GM12801 (cell line): ENCODE results near the gene UBN1.

ENCODE experiments used
- TF ChIP-seq, protein P1 (sequence below): IDR thresholded peaks from one replicate; pipeline ENCODE4 v1.5.1; 2011; ENCODE audit warnings: control low read depth; ENCODE audit not compliant: insufficient read length; ENCODE audit errors: extremely low read depth

UBN1 gene

DNA sequence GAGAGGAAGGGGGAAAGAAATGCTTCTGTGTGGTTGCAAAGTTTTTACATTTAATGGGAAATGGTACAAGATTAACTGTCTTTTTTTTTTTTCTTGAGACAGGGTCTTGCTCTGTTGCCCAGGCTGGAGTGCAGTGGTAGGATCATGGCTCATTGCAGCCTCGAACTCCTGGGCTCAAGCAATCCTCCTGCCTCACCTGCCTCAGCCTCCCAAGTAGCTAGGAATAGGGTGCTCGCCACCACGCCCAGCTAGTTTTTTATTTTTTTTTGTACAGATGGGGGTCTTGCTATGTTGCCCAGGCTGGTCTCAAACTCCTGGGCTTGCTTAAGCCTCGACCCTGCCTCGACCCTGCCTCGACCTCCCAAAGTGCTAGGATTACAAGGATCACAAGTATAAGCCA, 41.0 kb upstream of the UBN1 start:
- TF ChIP-seq, protein P1, sequence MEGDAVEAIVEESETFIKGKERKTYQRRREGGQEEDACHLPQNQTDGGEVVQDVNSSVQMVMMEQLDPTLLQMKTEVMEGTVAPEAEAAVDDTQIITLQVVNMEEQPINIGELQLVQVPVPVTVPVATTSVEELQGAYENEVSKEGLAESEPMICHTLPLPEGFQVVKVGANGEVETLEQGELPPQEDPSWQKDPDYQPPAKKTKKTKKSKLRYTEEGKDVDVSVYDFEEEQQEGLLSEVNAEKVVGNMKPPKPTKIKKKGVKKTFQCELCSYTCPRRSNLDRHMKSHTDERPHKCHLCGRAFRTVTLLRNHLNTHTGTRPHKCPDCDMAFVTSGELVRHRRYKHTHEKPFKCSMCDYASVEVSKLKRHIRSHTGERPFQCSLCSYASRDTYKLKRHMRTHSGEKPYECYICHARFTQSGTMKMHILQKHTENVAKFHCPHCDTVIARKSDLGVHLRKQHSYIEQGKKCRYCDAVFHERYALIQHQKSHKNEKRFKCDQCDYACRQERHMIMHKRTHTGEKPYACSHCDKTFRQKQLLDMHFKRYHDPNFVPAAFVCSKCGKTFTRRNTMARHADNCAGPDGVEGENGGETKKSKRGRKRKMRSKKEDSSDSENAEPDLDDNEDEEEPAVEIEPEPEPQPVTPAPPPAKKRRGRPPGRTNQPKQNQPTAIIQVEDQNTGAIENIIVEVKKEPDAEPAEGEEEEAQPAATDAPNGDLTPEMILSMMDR = no peak

DNA sequence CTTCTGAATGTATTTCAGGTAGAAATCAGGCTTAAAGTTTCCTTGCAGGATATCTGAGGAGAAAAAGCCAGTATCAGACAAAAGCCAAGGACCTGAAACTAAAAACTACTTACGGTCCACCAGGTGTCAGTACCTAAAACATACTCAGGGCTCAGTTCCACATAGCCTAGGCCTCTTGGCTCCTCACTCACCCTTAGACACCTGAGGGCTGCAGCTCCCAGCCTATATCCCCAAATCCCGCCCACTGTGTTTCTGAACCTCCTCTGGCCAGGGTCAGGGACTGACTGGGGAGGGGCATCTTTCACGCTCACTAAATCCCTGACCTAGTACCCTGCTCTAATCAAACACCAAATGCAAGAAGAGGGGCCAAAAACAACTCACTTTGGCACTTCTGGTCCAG, 36.0 kb upstream of the UBN1 start:
- TF ChIP-seq, protein P1 = no peak

DNA sequence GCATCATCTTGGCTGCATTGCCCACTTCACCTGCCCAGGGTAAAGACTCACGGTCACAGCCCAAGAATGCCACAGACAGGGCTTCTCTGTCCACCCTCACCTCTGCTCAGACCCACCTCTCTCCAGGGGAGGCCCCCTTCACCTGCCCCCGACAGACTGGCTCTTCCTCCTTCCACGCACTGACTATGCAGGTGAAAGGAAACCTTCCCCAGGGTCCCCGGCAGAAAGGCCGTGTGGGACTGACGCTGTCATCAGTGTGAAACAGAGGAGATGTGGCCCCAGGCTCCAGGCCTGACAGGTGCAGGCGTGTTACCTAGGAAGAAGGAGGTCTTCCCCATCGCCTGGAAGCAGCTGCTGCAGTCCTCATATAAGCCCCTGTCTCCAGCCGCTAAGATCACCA, 35.5 kb upstream of the UBN1 start:
- TF ChIP-seq, protein P1 = no peak

DNA sequence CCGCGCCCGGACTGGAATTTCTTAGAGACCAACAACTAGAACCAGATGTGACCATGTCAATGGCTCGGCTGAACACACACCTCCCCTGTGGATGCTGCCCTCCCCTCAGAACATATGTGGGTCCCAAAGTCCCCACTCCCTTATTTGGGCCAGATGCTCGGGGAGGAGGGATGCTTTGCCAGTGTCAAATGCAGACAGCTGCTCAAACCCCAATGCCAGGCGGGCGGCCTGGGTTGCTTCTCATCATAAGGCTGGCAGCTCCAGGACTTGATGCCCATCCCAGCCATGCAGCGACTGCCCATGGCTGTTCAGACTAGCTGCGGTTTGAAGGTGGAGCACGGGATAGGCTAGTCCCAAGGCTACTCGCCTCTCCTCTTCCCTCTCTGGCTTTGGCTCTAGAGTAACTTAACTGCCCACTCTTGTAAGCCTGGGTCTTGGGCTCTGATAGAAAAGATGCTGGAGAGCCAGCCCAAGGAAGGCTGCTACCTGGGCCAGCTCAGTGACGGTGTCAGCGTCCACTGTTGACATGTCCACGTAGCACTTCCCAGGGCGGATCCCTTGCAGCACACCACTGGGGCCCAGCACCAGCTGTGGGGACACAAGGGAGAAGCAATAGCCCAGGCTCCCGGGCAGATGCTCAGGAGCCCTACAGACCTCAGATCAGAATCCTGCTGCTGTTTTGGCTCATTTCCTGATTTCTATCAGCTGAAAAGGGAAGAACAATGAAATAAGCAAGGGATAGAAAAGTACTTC, 33.9 kb upstream of the UBN1 start:
- TF ChIP-seq, protein P1 = no peak

DNA sequence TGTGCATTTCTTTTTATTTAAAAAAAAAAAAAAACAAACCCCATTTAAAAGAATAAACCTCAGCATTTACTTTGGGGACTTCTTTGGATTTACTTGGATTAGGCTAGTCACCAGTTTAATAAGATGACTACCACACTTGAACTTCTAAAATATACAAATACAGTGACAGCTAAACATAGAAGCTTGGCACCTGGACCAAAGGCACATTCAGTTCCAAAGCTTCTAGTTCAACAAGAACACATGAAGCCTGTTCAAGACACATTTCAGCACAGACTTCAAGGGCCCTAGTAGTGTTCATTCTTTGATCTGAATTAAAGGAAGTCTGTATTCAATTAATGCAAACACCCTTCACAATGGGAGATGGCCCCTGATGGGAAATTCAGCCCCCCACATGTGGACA, 33.2 kb upstream of the UBN1 start:
- TF ChIP-seq, protein P1 = no peak

DNA sequence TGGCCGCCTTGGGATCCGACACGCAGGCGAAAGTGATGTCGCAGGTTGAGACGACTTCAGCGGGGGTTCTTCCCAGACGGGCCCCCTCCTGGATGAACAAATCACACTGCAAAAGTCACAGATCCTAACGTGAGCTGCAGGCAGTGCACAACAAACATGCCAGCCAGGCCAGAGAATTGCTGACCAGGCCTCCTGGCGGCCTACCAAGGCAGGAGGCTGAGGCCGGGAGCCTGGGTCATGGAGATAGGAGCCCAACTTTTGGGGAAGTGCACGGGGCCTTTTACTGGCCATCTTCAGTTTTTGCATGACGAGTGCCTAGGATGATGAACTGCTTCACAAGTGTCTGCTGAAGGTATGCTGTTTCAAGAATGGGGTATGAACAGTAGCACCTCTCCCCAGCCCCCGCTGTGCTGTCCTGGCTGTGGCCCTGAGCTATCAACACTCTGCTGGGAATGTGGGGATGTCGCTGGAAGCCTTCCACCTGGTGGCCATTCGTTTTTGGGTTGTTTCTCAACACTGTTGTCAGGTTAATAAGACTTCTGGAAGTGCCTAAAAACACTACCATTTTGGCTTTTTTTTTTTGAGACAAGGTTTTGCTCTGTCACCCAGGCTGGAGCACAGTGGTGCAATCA, 32.6 kb upstream of the UBN1 start:
- TF ChIP-seq, protein P1 = no peak

DNA sequence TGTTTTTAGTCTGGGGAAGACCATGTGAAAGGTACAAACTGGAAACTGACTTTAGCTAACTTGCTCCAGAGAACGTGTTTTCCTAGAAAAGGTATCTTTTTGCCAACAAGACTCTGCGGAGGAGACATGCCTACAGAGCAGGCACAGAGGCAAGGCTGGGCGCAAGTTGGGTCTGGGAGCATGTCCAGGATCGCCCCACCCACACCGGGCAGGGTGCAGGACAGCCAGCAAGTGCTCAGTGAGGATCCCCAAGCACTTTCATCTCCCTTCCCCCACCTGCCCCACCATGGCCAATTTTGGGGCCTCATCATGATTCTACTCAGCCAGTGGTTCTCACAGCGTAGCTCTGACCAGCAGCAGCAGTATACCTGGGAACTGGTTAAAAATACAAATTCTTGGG, 26.6 kb upstream of the UBN1 start:
- TF ChIP-seq, protein P1 = no peak
